ENCODE results near the gene RILP.

- TF ChIP-seq CTCF (IDR thresholded peaks at IDR 0.05), result no peak
- TF ChIP-seq EP300 (IDR thresholded peaks at IDR 0.05), result no peak
- no peak for TF ChIP-seq POLR2AphosphoS5 (IDR thresholded peaks at IDR 0.05)
- no peak for TF ChIP-seq POLR2A (IDR thresholded peaks at IDR 0.05; ENCODE audit: low read depth)
Observed at GRCh38 chr17:1641065-1641403, 8.6 kb downstream of the RILP start.

Data from esophagus muscularis mucosa (tissue), 4 donors.